ENCODE results near the gene ZKSCAN5. TPM values are rescaled to one million over a fixed set of nuclear protein-coding genes. Genes with fewer than 3 reads are reported as not detected.
A peak's percentile ranks its signal among the peaks of the same experiment; 100 is the strongest.

The ZKSCAN5 gene
- total and polyA plus RNA-seq, 2 experiments from 2014 or later: 6.2 to 10.6 TPM

- H3K4me3 ChIP-seq: peak overlapping the region; percentile 64
- peak overlapping the region; percentile 99 for H3K27ac ChIP-seq
- peaks cover 22% of the 10 kb centered on the region for H3K4me1 ChIP-seq (ENCODE audit: insufficient read depth)
- H3K9me2 ChIP-seq (replicated peaks; ENCODE audit: insufficient read depth): no peaks in the 10 kb centered on the region
- no peaks in the 10 kb centered on the region for H4K20me1 ChIP-seq (ENCODE audit: insufficient read depth, poor library complexity, severe bottlenecking)
- no peak for DNase-seq (ENCODE audit: low spot score)
- H2AFZ ChIP-seq: no peak overlapping the region
- no peaks in the 10 kb centered on the region for H3K36me3 ChIP-seq (replicated peaks; ENCODE audit: insufficient read depth, low read depth)
- H3K4me2 ChIP-seq: peak overlapping the region; percentile 83
- TF ChIP-seq EZH2 (IDR thresholded peaks at IDR 0.05; ENCODE audit: borderline replicate concordance) (no peak), EZH2phosphoT487 (IDR thresholded peaks at IDR 0.05; ENCODE audit: low read depth, severe bottlenecking, unreplicated experiment) (no peak), CTCF (IDR thresholded peaks at IDR 0.05; ENCODE audit: poor library complexity) (no peak)
- H3K9me3 ChIP-seq (ENCODE audit: low read depth): no peaks in the 10 kb centered on the region
- peaks cover 60% of the 10 kb centered on the region for H3K79me2 ChIP-seq
- no peaks in the 10 kb centered on the region for H3K27me3 ChIP-seq
- 92% methylated on average over 4 of the region's 4 CpGs for WGBS (ENCODE audit: low lambda C conversion rate, missing lambda C conversion rate)
These were observed 52.7 kb downstream of the ZKSCAN5 start for GRCh38 chr7:99557196-99557607.

- Histone ChIP-seq H3K4me2 (peak overlapping the region; percentile 83), H4K20me1 (ENCODE audit: insufficient read depth, poor library complexity, severe bottlenecking) (no peaks in the 10 kb centered on the region), H3K27me3 (no peaks in the 10 kb centered on the region), H3K9me3 (ENCODE audit: low read depth) (no peaks in the 10 kb centered on the region), H3K9me2 (replicated peaks; ENCODE audit: insufficient read depth) (no peaks in the 10 kb centered on the region), H3K27ac (peak overlapping the region; percentile 99), H3K4me3 (peak overlapping the region; percentile 64), H2AFZ (peak overlapping the region; percentile 82), H3K36me3 (replicated peaks; ENCODE audit: insufficient read depth, low read depth) (no peaks in the 10 kb centered on the region), H3K79me2 (peaks cover 61% of the 10 kb centered on the region), H3K4me1 (ENCODE audit: insufficient read depth) (peaks cover 27% of the 10 kb centered on the region)
- no peak for DNase-seq (ENCODE audit: low spot score)
- WGBS (ENCODE audit: low lambda C conversion rate, missing lambda C conversion rate): 1% methylated on average over 17 of the region's 17 CpGs
- no peak for TF ChIP-seq CTCF (IDR thresholded peaks at IDR 0.05; ENCODE audit: poor library complexity)
- TF ChIP-seq EZH2 (IDR thresholded peaks at IDR 0.05; ENCODE audit: borderline replicate concordance): no peak
- no peak for TF ChIP-seq EZH2phosphoT487 (IDR thresholded peaks at IDR 0.05; ENCODE audit: low read depth, severe bottlenecking, unreplicated experiment)
These were observed 53.5 kb downstream of the ZKSCAN5 start for GRCh38 chr7:99557940-99558305.

GRCh38 chr7:99558306-99559174 lies 54.1 kb downstream of the ZKSCAN5 start, which contains the start of gene ZNF655:
TSS of gene ZNF655 (plus strand) at chr7:99558642. CDS start at chr7:99560560, 1,918 bp downstream.
- TF ChIP-seq CTCF (IDR thresholded peaks at IDR 0.05; ENCODE audit: poor library complexity): no peak
- no peak for TF ChIP-seq EZH2phosphoT487 (IDR thresholded peaks at IDR 0.05; ENCODE audit: low read depth, severe bottlenecking, unreplicated experiment)
- no peak for TF ChIP-seq EZH2 (IDR thresholded peaks at IDR 0.05; ENCODE audit: borderline replicate concordance)
- H3K4me1 ChIP-seq (ENCODE audit: insufficient read depth): peaks cover 27% of the 10 kb centered on the region
- no peaks in the 10 kb centered on the region for H3K9me3 ChIP-seq (ENCODE audit: low read depth)
- peak within 1 kb of the TSS; percentile 64 for H3K4me3 ChIP-seq
- no peaks in the 10 kb centered on the region for H3K27me3 ChIP-seq
- peak within 1 kb of the TSS; percentile 99 for H3K27ac ChIP-seq
- H3K79me2 ChIP-seq: peaks cover 65% of the 10 kb centered on the region
- H3K9me2 ChIP-seq (replicated peaks; ENCODE audit: insufficient read depth): no peaks in the 10 kb centered on the region
- H4K20me1 ChIP-seq (ENCODE audit: insufficient read depth, poor library complexity, severe bottlenecking): no peaks in the 10 kb centered on the region
- DNase-seq (ENCODE audit: low spot score): peak; percentile 93
- no peaks in the 10 kb centered on the region for H3K36me3 ChIP-seq (replicated peaks; ENCODE audit: insufficient read depth, low read depth)
- WGBS (ENCODE audit: low lambda C conversion rate, missing lambda C conversion rate): 1% methylated on average over 68 of the region's 73 CpGs
- peak within 1 kb of the TSS; percentile 82 for H2AFZ ChIP-seq
- H3K4me2 ChIP-seq: peak within 1 kb of the TSS; percentile 83

Measured in hepatocyte (in vitro differentiated cells).